HCEC 1CT (cell line): ENCODE measurements around the gene NHLRC2.
"Not testable (repeated sequence)": the region's sequence is repeated elsewhere in the genome, so short reads cannot be mapped to it uniquely, and the experiment has no call there.

ENCODE experiments used
- DNase-seq: peaks from one replicate; pipeline ENCODE4 v3.0.0-alpha.2; 2017

The NHLRC2 gene, protein sequence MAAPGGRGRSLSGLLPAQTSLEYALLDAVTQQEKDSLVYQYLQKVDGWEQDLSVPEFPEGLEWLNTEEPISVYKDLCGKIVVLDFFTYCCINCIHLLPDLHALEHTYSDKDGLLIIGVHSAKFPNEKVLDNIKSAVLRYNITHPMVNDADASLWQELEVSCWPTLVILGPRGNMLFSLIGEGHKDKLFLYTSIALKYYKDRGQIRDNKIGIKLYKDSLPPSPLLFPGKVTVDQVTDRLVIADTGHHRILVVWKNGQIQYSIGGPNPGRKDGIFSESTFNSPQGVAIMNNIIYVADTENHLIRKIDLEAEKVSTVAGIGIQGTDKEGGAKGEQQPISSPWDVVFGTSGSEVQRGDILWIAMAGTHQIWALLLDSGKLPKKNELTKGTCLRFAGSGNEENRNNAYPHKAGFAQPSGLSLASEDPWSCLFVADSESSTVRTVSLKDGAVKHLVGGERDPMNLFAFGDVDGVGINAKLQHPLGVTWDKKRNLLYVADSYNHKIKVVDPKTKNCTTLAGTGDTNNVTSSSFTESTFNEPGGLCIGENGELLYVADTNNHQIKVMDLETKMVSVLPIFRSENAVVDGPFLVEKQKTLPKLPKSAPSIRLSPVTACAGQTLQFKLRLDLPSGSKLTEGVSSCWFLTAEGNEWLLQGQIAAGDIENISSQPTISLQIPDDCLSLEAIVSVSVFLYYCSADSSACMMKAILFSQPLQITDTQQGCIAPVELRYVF

DNA sequence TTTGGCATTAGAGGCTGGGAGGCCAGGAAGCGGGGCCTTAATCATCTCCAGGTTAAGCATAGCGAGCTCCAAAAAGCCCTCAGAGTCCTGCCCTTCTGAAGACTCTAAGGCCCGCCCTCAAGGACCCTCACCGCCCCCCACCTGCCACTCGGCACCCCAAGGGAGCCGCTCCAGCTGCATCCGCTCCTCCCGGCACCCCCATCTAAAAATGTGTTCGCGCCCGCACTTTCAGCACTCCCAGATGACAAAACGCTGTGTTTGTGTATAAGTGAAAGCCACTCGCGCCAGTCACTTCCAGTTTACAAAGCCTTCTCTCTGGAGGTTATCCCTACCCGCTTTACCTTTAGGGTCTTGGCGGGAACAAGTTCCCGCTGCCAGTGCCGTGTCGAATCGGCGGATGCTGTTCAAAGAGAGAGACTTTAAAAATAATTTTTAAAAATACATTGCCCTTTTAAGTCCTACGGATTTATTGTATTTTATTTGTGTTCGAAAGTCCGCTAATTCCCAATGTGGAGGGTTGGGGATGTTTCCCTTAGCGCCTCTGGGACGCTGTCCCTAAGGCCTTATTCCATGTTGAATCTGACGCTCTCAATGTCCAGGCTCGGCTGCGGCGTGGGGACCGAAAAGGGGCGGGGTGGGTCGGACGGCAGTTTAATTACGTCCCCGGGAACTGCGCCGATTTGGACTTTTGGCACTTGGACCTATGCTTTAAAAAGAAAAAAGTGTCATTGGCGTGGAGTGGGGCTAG is at the start of gene NHLRC2, which contains the start of gene DCLRE1A:
TSS of gene NHLRC2 (plus strand) at position 649 of the 748 bp plus-strand sequence. CDS start 212 bp downstream, outside the sequence.
TSS of gene DCLRE1A (minus strand) at position 70 of the 748 bp plus-strand sequence. CDS start 900 bp downstream, outside the sequence.
- DNase-seq, result peak; percentile 76

DNA sequence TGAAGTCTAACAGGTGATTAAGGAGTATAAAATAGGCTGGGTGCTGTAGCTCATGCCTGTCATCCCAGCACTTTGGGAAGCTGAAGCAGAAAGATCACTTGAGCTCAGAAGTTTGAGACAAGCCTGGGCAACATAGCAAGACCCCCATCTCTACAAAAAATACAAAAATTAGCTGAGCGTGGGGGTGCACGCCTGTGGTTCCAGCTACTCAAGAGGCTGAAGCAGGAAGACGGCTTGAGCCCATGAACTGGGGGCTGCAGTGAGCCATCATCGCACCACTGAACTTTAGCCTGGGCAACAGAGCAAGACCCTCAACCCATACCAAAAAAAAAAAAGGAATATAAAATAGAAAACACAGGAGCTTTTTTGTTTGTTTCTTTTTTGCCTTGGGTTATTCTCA is 48.0 kb upstream of the NHLRC2 start:
- DNase-seq, result no peak

DNA sequence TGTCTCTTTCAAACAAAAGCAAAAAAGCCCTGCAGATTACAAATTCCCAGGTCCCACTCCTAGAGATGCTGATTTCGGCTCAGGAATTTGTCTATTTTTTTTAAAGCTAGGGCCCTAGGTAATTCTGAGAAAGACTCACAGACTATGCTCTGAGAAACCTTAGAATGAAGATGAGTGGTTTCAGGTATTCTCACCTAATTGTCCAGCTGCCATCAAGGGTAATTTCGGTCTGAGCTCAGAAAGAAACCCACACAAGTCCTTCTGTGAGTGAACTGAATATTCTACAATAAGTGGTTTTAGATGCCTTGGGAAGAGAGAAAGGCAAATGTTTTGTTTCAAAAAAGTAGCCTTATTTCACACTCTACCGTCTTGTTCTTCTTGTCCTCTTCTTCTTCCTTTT is 46.3 kb upstream of the NHLRC2 start:
- no peak for DNase-seq

DNA sequence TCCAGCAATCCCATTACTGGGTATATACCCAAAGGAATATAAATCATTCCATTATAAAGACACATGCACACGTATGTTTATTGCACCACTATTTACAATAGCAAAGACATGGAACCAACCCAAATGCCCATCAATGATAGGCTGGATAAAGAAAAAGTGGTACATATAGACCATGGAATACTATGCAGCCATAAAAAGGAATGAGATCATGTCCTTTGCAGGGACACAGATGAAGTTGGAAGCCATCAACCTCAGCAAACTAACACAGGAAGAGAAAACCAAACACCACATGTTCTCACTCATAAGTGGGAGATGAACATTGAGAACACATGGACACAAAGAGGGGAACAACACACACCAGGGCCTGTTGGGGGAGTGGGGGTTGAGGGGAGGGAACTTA is 39.8 kb upstream of the NHLRC2 start:
- DNase-seq, result not testable (repeated sequence)

DNA sequence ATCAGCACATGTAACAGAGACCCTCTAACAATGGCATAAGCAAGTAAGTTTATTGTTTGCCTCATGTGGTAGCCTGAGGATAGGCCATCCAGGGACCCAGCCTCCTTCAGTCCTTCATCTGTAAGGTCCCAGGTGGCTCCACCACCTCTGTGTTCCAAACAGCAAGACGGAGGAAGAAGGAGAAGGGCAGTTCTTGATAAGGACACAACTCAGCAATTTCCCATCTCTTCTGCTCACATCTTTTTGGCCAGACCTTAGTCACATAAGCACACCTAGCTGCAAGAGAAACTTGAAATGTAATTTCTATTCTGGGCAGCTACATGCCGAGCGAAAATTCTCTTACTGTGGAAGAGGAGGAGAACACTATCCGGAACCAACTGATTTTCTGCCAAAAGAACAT is 34.5 kb upstream of the NHLRC2 start:
- no peak for DNase-seq

- no peak for DNase-seq
These were observed 34.0 kb upstream of the NHLRC2 start for GRCh38 chr10:113820507-113820906.

DNA sequence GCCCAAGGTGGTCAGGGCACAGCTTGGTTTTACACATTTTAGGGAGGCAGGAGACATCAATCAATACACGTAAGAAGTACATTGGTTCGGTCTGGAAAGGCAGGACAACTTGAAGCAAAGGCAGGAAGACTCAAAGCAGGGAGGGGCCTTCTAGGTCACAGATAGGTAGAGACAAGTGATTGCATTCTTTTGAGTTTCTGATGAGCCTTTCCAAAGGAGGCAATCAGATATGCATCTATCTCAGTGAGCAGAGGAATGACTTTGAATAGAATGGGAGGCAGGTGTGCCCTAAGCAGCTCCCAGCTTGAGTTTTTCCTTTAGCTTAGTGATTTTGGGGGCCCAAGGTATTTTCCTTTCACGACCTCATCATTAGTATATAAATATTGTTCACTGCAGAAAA is 33.2 kb upstream of the NHLRC2 start:
- DNase-seq, result not testable (repeated sequence)

- no peak for DNase-seq
These were observed 32.3 kb upstream of the NHLRC2 start for GRCh38 chr10:113822174-113822573.

DNA sequence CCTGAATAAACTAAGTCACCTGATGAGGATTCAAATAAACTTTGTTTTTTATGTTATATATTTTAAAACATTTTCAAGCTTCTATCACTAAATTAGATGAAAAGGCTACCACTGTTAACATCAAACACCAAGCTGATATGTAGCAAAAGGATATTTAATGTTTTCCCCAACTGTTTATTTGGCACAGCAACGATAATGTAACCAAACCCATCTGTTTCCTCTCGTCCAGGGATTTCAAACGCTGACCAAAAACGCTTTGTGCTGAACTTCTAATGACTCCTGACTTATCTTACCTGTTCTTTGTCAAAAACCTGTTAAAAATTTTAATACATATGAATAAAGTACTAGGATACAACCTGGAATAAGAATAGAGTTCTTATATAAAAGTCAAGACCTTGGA is 31.1 kb upstream of the NHLRC2 start:
- no peak for DNase-seq

DNA sequence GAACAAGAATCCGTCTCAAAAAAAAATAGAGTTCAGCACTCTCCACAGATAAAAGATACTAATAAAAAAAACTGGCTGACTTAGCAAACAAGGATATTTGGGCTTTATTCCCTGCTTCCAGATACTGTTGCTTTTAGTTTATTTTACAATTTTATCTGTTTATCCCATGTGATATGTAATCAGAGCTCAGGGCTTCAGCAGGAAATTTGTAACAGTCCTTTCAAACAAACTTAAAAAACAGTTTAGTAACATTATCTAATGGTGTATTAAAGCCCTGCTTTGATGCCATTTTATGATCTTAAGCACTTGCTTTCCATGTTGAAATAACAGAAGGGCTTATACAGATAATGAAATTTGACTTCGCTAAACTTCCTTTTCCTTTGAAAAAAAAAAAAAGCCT is 28.7 kb upstream of the NHLRC2 start:
- no peak for DNase-seq

DNA sequence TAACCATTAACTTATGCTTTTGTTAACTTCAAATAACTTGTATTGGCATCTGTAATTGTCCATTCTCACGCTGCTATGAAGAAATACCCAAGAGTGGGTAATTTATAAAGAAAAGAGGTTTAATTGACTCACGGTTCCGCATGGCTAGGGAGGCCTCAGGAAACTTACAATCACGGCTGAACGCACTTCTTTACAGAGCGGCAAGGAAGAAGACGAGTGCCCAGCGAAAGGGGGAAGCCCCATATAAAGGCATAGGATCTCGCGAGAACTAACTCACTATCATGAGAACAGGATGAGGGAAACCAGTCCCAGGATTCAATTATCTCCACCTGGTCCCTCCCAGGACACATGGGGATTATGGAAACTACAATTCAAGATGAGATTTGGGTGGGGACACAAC is 25.9 kb upstream of the NHLRC2 start:
- not testable (repeated sequence) for DNase-seq

DNA sequence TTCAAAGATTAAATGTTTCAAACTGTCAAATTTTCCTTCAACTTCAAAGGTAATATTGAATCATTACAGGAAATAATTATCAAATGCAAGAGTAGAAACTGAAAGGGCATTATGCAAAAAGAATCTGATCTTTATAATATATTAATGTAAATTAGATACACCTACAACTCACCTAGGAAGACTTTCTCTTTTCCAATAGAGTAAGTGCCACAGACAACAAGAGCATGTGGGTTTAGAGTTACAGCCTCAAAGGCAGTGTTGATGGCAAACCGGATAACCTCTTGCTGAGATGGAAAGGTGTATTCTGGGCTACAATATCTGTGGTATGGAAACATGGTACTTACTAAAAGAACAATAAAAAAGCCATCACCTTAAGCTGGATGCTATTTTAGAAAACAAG is 12.3 kb upstream of the NHLRC2 start:
- no peak for DNase-seq

- DNase-seq, result no peak
These were observed 10.4 kb upstream of the NHLRC2 start for GRCh38 chr10:113843972-113844485.

GRCh38 chr10:113846036-113846435 is 8.4 kb upstream of the NHLRC2 start:
- no peak for DNase-seq

GRCh38 chr10:113849140-113849803 is 5.2 kb upstream of the NHLRC2 start:
- no peak for DNase-seq

DNA sequence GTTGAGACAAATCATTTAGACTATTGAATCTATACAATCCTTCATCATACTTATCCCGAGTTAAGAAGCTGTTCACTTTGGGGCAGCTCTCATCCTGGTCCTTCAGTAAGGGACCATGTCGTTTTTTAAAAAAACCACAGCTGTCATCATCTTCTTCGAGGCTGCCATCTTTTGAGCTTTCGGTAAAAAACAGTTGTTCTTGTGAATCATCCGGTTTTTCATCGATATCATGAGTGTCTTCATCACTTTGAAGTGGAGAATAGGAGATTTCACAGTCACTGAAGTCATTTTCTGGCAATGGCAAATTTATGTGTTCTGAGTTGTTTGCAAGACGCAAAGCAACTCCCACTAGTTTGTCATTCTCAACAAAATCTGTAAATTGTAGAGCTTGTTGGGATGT is 4.5 kb upstream of the NHLRC2 start:
- no peak for DNase-seq

GRCh38 chr10:113853578-113854012 is 866 bp upstream of the NHLRC2 start:
- DNase-seq, result no peak

GRCh38 chr10:113854761-113855588 is 514 bp downstream of the NHLRC2 start:
- DNase-seq, result peak; percentile 42

DNA sequence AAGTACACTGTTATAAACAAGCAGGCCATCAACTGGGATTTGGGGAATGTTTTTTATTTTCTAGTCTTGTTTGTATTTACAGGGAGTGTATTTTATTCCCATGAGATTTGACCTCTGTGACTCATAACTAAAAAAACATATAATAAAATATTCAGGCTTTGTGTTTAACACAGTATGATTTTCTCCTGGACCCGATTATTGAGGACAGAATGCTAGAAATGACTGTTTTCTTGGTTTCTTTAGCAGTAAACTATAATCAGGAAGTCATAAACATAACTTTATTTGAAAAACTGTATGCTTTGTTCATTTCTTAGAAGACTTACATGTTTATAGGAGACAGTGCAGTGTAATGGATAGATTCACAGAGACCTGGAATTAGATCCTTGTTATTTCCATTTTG is 2.1 kb downstream of the NHLRC2 start:
- no peak for DNase-seq

DNA sequence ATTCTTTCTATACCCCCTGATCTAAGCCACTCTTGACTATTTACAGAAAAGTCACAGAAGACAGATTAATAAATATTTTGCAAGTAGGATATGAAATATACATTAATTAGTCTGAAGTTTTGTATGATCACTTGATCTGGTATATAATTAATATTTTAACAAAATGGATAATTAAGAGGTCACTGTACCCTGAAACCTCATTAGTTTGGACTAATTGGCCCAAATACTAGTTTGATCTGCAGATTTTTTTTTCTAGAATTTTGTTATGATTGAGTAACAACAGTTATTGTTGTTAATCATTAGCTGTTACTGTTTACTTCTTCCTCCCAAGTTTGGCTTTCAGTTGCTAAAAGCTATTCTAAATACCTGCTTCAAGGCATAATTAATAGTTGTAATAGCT is 2.7 kb downstream of the NHLRC2 start:
- DNase-seq, result no peak

DNA sequence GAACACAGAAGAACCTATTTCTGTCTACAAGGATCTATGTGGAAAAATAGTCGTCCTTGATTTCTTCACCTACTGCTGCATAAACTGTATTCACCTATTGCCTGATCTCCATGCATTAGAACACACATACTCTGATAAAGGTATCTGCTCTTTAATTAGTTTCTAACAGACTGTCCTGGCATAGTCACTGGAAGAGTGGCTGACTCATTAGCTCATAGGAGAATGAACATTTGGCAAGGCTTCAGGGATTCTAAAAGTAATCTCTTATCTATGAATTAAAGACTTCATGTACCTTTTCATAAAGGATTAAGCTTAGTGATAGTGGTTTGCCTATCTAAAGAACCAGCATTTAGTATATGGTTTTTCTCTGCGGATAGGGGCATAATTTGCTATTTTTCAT is 4.1 kb downstream of the NHLRC2 start:
- peak; percentile 31 for DNase-seq

DNA sequence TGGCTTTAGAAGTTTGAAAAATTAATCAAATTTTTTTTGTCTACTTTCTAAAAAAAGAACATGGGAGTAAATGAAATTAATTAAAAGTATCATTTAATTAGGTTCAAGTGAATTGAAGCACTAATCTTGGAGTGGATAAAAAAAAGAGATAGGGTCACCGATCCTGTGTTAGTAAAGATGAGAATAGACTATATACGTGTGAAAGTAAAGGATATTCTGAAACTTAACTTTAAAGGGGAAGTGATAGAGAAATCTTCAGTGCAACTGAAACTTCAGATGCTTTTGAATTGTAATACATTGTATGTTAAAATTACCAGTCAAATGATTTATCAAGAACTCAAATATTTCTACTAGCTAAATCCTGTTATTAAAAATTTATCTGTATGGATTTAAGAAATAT is 4.8 kb downstream of the NHLRC2 start:
- DNase-seq, result no peak
